ENCODE results near the gene PRKAR2B.

Gene PRKAR2B

GRCh38 chr7:107158028-107158427, 113.5 kb downstream of the PRKAR2B start:
- DNase-seq (ENCODE audit: low spot score), result no peak

GRCh38 chr7:107160389-107160788, 115.9 kb downstream of the PRKAR2B start:
- DNase-seq (ENCODE audit: low spot score), result no peak

- DNase-seq (ENCODE audit: low spot score), result no peak
These were observed 116.9 kb downstream of the PRKAR2B start for GRCh38 chr7:107161415-107161814.

DNA sequence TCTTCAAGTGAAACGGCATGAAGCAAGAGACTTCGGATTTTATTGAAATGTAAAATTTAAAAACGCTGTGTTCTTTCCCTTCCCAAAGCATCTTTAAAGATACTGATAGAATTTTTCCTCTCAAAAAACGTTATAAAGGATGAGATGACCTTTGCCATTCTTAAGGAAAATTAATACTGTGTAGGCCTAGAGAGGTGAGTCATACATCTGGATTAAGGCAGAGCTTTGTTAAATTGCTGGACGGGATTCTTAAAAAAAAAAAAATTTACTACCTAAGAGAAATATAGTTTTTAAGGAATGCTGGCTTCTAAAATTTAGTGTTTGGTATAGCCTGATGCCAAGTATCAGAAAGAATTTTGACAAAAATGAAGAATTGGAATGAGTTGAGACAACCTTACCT, 118.0 kb downstream of the PRKAR2B start:
- no peak for DNase-seq (ENCODE audit: low spot score)

- DNase-seq (ENCODE audit: low spot score), result no peak
These were observed 119.6 kb downstream of the PRKAR2B start for GRCh38 chr7:107164092-107164491.

DNA sequence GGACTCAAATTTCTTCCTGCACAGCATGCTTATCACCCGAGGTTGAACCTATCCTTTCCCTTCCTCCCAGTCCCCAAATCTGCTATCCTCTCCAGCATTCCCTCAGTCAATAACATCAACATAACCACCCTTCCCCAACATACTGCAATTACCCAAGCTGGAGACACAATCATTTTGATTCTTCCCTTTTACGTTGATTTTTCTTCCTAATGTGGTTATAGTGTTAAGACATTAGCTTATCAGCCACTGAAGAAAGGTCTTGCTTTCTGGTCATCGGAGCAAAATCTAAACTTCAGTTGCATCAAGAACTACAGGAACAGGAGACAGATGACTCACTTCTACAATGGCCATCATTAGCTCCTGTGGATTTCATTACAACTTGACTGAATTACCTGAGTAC, 120.8 kb downstream of the PRKAR2B start:
- no peak for DNase-seq (ENCODE audit: low spot score)

- DNase-seq (ENCODE audit: low spot score), result no peak
These were observed 122.4 kb downstream of the PRKAR2B start for GRCh38 chr7:107166736-107167426.

DNA sequence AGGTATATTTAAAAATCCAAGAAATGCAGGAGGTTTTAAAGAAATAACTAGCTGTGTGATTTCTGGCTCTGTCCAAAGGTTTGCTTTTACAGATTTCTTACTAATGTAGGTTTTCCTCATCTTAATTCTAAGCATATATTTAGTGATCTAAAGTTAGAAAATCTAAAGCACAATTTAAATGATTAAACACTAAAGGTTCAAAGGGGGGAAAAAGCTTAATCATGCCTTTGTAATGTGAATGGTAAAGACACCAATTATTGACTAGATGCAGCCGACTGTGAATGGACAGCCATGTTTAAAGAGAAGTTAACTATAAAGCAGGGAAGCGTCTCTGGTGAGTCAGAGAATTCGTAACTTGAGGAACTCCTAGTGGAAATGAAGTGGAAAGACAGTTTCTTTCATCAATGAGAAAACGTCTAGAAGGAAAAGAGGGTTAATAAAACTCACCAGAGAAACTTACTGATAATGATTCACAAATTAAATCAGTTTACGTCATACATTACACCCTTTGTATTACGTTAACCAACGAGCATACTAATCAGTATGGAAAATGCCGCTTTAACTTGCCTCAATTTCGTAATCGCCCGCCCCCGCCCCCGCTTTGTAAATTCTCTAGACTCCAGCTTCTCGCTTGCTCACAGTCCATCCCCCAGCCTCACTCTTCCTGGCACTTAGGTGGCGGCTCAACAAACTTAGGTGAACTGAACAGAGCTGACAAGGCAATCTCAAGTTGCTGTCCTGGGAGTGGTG, 123.2 kb downstream of the PRKAR2B start:
- DNase-seq (ENCODE audit: low spot score), result peak; percentile 65

DNA sequence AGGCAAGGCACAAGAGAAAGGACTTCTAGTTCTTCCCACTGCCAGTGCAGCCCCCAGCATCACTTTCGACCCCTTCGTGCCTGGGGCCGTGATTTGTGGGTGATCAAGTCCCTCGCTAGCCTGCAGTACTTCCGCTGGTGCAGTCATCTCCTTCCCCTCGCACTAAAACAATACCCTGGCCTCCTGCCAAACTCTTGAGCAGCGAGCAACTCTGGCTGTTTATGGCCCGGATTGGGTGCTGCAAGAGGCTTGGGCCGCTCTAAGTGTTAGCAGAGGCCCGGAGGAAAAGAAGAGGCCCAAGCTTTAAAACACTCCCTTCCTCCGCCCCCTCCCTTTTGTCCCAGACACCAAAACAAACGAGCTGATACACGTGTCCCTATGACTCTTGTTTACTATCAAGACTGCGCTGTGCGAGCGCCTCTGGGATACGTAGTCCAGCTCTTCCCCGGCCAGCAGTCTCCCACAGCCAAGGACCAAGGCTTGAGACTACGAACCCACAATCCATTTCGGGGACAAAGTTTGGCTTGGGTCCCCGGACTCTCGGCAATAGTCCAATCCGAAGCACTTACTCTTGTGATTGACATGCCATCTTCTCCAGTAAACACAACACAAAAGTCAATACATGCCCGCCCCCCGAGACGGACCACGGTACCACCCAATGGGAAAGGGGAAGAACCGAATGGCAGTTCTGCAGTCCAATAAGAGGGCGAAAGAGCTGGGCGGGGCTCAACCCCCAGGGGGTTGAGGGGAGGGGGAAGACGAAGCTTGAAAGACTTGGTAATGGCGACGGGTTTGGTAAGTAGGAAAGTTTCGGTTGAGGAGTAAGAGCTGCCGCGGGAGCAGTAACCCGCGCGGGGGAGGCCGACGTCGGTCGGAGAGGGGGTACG, 124.0 kb downstream of the PRKAR2B start, which contains the start of gene HBP1:
Gene HBP1, plus strand, starts transcription at position 771 of the 887 bp plus-strand sequence. CDS start 10,891 bp downstream, outside the sequence.
- DNase-seq (ENCODE audit: low spot score), result peak; percentile 97

GRCh38 chr7:107169120-107170050, 124.9 kb downstream of the PRKAR2B start:
- DNase-seq (ENCODE audit: low spot score), result peak; percentile 93

DNA sequence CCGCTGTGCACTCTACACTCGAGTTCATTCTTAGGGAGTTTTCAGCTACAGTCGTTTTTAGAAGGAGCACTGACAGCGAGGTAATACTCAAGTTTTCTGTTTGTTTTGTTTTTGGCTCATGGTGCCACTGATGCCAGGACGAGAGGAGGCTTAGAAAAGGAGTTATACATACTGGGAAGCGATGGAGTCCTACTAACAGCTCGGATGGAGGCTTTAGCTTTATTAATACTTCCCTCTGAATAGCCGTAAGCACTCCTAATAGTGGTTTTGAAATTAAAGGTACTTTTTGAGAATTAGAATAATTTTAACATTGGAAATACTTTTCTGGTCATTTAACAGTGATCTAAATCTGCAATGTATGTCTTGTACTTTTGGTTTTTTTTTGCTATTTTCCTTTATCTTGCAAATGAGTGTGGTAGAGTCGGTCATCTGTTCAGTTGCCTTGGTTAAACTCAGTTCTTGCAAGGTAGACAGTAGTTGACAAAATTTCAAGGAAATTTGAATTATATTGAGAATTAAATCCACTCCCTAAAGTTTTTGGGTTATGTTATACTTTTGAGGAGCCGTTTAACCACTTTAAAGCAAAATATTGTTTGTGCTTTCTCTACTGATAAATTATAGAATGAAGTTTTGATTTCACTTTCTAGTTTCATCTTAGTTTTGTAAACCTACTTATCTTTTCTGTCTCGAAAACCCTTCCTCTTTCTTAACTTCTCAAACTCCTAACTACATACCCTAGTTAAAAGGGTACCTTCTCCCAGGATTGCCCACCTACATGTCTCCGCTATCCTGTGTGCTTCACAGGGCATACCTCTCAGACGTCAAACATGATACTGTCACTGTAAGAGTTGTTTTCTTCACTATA, 125.8 kb downstream of the PRKAR2B start:
- DNase-seq (ENCODE audit: low spot score), result no peak

- no peak for DNase-seq (ENCODE audit: low spot score)
These were observed 127.0 kb downstream of the PRKAR2B start for GRCh38 chr7:107171496-107171895.

- DNase-seq (ENCODE audit: low spot score), result no peak
These were observed 127.9 kb downstream of the PRKAR2B start for GRCh38 chr7:107172276-107173032.

- no peak for DNase-seq (ENCODE audit: low spot score)
These were observed 128.7 kb downstream of the PRKAR2B start for GRCh38 chr7:107173191-107173590.

- DNase-seq (ENCODE audit: low spot score), result no peak
These were observed 129.3 kb downstream of the PRKAR2B start for GRCh38 chr7:107173691-107174406.

- DNase-seq (ENCODE audit: low spot score), result no peak
These were observed 135.0 kb downstream of the PRKAR2B start for GRCh38 chr7:107179326-107180164.

- DNase-seq (ENCODE audit: low spot score), result no peak
These were observed 135.9 kb downstream of the PRKAR2B start for GRCh38 chr7:107180378-107180777.

GRCh38 chr7:107181172-107181571, 136.7 kb downstream of the PRKAR2B start:
- DNase-seq (ENCODE audit: low spot score), result no peak
